Neural progenitor cell (in vitro differentiated cells): Measurements from ENCODE around the gene CROCC2. TPM values are rescaled to one million over a fixed set of nuclear protein-coding genes. Genes with fewer than 3 reads are reported as not detected.

Experiments
- DNase-seq: peaks from one replicate; pipeline ENCODE4 v3.0.0-alpha.2; 2016; ENCODE audit warnings: low spot score
- H2AFZ ChIP-seq: fragments of 200-600 bp; sonication (generic); replicated peaks from 2 replicates; pipeline ENCODE4 v1.6.1; 2016; ENCODE audit warnings: antibody characterized with exemption
- H3F3A ChIP-seq: fragments of 200-600 bp; sonication (generic); 2 replicates; pipeline ENCODE4 v1.6.1; 2016; ENCODE audit warnings: antibody characterized with exemption, low read depth
- H3K27ac ChIP-seq: fragments of 200-600 bp; sonication (generic); 2 replicates; pipeline ENCODE4 v1.5.1; 2016; ENCODE audit warnings: mild to moderate bottlenecking
- H3K27me3 ChIP-seq: fragments of 200-600 bp; sonication (generic); 2 replicates; pipeline ENCODE4 v1.6.1; 2016; ENCODE audit warnings: mild to moderate bottlenecking, moderate library complexity
- H3K36me3 ChIP-seq: fragments of 200-600 bp; sonication (generic); 2 replicates; pipeline ENCODE4 v1.5.1; 2016
- H3K4me1 ChIP-seq: fragments of 200-600 bp; sonication (generic); 2 replicates; pipeline ENCODE4 v1.6.1; 2016; ENCODE audit warnings: mixed run types
- H3K4me2 ChIP-seq: fragments of 200-600 bp; sonication (generic); 2 replicates; pipeline ENCODE4 v1.6.1; 2016
- H3K4me3 ChIP-seq: fragments of 200-600 bp; sonication (generic); 2 replicates; pipeline ENCODE4 v1.5.1; 2016
- H3K79me2 ChIP-seq: fragments of 200-600 bp; sonication (generic); 2 replicates; pipeline ENCODE4 v1.6.1; 2016; ENCODE audit warnings: low read depth
- H3K9ac ChIP-seq: fragments of 200-600 bp; sonication (generic); 2 replicates; pipeline ENCODE4 v1.6.1; 2016
- H3K9me3 ChIP-seq: fragments of 200-600 bp; sonication (generic); 2 replicates; pipeline ENCODE4 v1.5.1; 2016; ENCODE audit warnings: low read depth
- H4K20me1 ChIP-seq: fragments of 200-600 bp; sonication (generic); 2 replicates; pipeline ENCODE4 v1.6.1; 2016; ENCODE audit warnings: low read depth
- H3K27ac Mint-ChIP-seq: 3 replicates; pipeline ENCODE4 v1.8.0; 2021; ENCODE audit warnings: mixed read lengths
- H3K27me3 Mint-ChIP-seq: 2 replicates; pipeline ENCODE4 v1.8.0; 2022; ENCODE audit warnings: low read depth, mild to moderate bottlenecking, inconsistent platforms, moderate library complexity, mixed read lengths; ENCODE audit not compliant: insufficient read depth
- H3K36me3 Mint-ChIP-seq: 3 replicates; pipeline ENCODE4 v1.8.0; 2021; ENCODE audit warnings: mixed read lengths
- H3K4me1 Mint-ChIP-seq: 3 replicates; pipeline ENCODE4 v1.8.0; 2021; ENCODE audit warnings: mixed read lengths
- H3K4me3 Mint-ChIP-seq: 3 replicates; pipeline ENCODE4 v1.8.0; 2021; ENCODE audit warnings: mild to moderate bottlenecking, moderate library complexity, mixed read lengths
- H3K9me3 Mint-ChIP-seq: 3 replicates; pipeline ENCODE4 v1.8.0; 2020; ENCODE audit warnings: mixed read lengths
- EZH2 ChIP-seq: fragments of 200-600 bp; sonication (generic); IDR thresholded peaks from 2 replicates; pipeline ENCODE4 v1.6.1; 2017; ENCODE audit warnings: antibody characterized with exemption, mild to moderate bottlenecking, moderate library complexity
- EZH2phosphoT487 ChIP-seq: fragments of 200-600 bp; sonication (generic); IDR thresholded peaks from 2 replicates; pipeline ENCODE4 v1.6.1; 2017; ENCODE audit warnings: antibody characterized with exemption
- total RNA-seq: library from RNA; depleted of rRNA; stranded (reverse); fragments of >200 nt; gene quantifications from 2 replicates; pipeline ENCODE4 v1.2.3, GENCODE V29; 2015; ENCODE audit warnings: low replicate concordance
- TF ChIP-seq, protein P1 (sequence below): fragments of 200-600 bp; sonication (generic); IDR thresholded peaks from 2 replicates; pipeline ENCODE4 v1.5.1; 2017; ENCODE audit warnings: antibody characterized with exemption, mild to moderate bottlenecking

The CROCC2 gene
- total RNA-seq, 1 donor from 2014 or later, result not detected

DNA sequence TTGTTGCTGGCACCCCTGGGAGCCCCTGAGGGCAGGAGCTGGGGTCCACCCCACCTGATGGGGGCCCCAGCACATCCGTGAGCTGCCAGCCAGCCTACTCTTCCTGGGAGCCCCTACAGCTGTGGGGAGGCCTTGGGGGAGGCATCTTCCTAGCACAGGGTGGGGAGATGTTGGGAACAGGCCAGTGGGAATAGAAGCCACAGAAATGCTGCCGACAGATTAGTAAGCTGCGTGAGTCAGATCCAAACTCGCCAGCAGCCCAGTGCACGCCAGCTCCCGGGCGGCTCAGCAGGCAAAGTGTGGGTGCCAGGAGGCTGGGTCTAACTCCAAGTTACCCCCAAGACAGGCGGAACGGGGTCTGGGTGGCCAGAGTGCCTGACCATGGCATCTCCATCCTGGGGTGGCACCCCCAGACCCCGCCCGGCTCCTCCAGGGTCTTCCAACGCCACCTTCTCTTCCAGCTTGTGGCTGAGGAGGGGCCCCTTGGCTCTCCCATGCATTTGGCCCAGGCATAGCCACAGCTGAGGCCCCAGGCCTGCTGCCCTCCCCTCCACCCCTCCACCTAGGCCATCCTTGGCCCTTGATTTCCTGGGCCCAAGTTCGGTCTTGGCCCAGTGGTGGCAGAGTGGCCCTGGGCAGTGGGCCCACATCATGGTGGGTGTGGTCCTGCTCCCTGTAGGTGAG is 15.3 kb downstream of the CROCC2 start:
- DNase-seq, result no peak
- peaks cover 9% of the 10 kb centered on the region for H3K27me3 ChIP-seq
- no peak overlapping the region for H3K4me3 Mint-ChIP-seq
- H3K4me2 ChIP-seq, result no peak overlapping the region
- H3K9me3 ChIP-seq, result no peaks in the 10 kb centered on the region
- H3F3A ChIP-seq, result peaks cover under 1% of the 10 kb centered on the region
- no peak overlapping the region for H3K27ac Mint-ChIP-seq
- H3K4me1 ChIP-seq, result peaks cover 7% of the 10 kb centered on the region
- H2AFZ ChIP-seq, result no peak overlapping the region
- H4K20me1 ChIP-seq, result no peaks in the 10 kb centered on the region
- no peaks in the 10 kb centered on the region for H3K79me2 ChIP-seq
- no peaks in the 10 kb centered on the region for H3K9me3 Mint-ChIP-seq
- no peaks in the 10 kb centered on the region for H3K36me3 ChIP-seq
- TF ChIP-seq, protein P1, sequence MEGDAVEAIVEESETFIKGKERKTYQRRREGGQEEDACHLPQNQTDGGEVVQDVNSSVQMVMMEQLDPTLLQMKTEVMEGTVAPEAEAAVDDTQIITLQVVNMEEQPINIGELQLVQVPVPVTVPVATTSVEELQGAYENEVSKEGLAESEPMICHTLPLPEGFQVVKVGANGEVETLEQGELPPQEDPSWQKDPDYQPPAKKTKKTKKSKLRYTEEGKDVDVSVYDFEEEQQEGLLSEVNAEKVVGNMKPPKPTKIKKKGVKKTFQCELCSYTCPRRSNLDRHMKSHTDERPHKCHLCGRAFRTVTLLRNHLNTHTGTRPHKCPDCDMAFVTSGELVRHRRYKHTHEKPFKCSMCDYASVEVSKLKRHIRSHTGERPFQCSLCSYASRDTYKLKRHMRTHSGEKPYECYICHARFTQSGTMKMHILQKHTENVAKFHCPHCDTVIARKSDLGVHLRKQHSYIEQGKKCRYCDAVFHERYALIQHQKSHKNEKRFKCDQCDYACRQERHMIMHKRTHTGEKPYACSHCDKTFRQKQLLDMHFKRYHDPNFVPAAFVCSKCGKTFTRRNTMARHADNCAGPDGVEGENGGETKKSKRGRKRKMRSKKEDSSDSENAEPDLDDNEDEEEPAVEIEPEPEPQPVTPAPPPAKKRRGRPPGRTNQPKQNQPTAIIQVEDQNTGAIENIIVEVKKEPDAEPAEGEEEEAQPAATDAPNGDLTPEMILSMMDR, result no peak
- TF ChIP-seq EZH2phosphoT487, result no peak
- TF ChIP-seq EZH2, result no peak
- no peaks in the 10 kb centered on the region for H3K36me3 Mint-ChIP-seq
- no peak overlapping the region for H3K27ac ChIP-seq
- H3K4me1 Mint-ChIP-seq, result no peaks in the 10 kb centered on the region
- peaks cover 5% of the 10 kb centered on the region for H3K27me3 Mint-ChIP-seq
- H3K9ac ChIP-seq, result no peak overlapping the region
- H3K4me3 ChIP-seq, result no peak overlapping the region

DNA sequence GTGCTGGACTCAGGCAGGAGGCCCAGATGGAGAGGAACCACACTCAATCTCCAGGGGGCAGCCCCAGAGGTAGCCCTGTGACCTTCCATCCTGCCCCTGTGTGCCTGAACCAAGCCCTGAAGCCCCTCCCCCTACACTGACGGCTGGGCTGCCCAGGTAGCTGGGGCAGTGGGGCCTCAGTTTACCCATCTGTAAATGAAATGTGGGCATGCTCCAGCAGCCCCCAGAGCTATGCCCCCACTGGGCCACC is 15.8 kb downstream of the CROCC2 start:
- no peaks in the 10 kb centered on the region for H3K9me3 ChIP-seq
- H3F3A ChIP-seq, result peaks cover 2% of the 10 kb centered on the region
- no peak overlapping the region for H2AFZ ChIP-seq
- H3K27me3 ChIP-seq, result peaks cover 4% of the 10 kb centered on the region
- peaks cover 5% of the 10 kb centered on the region for H3K27me3 Mint-ChIP-seq
- no peaks in the 10 kb centered on the region for H3K36me3 ChIP-seq
- no peaks in the 10 kb centered on the region for H3K36me3 Mint-ChIP-seq
- H3K79me2 ChIP-seq, result no peaks in the 10 kb centered on the region
- H3K4me1 ChIP-seq, result peaks cover 3% of the 10 kb centered on the region
- peaks cover under 1% of the 10 kb centered on the region for H3K4me1 Mint-ChIP-seq
- no peak overlapping the region for H3K27ac Mint-ChIP-seq
- no peak overlapping the region for H3K9ac ChIP-seq
- no peaks in the 10 kb centered on the region for H3K9me3 Mint-ChIP-seq
- TF ChIP-seq, protein P1, result no peak
- no peak overlapping the region for H3K27ac ChIP-seq
- no peak overlapping the region for H3K4me3 Mint-ChIP-seq
- no peak for DNase-seq
- no peaks in the 10 kb centered on the region for H4K20me1 ChIP-seq
- no peak overlapping the region for H3K4me3 ChIP-seq
- no peak overlapping the region for H3K4me2 ChIP-seq

DNA sequence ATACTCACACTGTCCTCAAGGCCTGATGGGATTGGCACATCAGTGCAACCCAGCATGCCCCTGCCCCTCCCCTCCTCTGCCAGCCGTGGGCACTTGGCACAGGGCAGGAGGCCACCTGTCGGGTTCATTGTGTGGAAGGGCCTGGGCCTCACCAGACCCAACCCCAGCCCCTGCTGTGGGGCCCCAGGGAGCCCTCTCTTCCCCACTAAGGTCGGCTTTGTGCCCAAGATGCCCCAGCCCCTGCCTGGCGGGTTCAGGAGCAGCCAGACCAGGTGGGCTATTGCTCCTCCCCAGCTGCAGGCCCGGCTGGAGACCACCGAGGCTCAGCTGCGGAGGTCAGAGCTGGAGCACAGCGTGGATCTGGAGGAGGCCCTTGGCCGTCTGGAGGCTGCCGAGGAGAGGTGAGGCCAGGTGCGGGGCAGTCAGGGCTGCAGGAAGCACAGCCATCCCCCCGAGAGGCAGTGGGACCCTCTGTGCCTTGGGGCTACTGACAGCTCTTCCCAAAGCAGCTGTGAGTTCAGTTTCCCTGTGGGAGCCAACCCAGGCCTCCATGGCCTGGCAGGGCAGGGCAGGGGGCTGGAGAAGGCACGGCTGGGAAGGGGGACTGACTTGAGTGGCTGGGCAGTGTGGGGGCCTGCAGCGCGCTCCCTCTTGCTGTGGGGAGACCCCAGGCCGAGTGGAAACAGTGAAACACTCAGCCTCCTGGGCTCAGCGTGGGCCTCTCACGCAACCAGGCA is 16.3 kb downstream of the CROCC2 start:
- Histone ChIP-seq H3K36me3 (no peaks in the 10 kb centered on the region), H3K4me3 (no peak overlapping the region), H3K9ac (no peak overlapping the region), H3K79me2 (no peaks in the 10 kb centered on the region), H3K4me1 (no peaks in the 10 kb centered on the region), H2AFZ (no peak overlapping the region), H4K20me1 (no peaks in the 10 kb centered on the region), H3K4me2 (no peak overlapping the region), H3K27me3 (no peaks in the 10 kb centered on the region), H3F3A (peaks cover 2% of the 10 kb centered on the region), H3K27ac (no peak overlapping the region), H3K9me3 (no peaks in the 10 kb centered on the region)
- peaks cover 2% of the 10 kb centered on the region for H3K4me1 Mint-ChIP-seq
- no peak overlapping the region for H3K27ac Mint-ChIP-seq
- H3K4me3 Mint-ChIP-seq, result no peak overlapping the region
- H3K36me3 Mint-ChIP-seq, result no peaks in the 10 kb centered on the region
- peaks cover 5% of the 10 kb centered on the region for H3K27me3 Mint-ChIP-seq
- no peak for DNase-seq
- no peak for TF ChIP-seq EZH2phosphoT487
- TF ChIP-seq, protein P1, result no peak
- TF ChIP-seq EZH2, result no peak
- H3K9me3 Mint-ChIP-seq, result no peaks in the 10 kb centered on the region
